ENCODE data around the gene DR1. TPM values are rescaled to one million over a fixed set of nuclear protein-coding genes. Genes with fewer than 3 reads are reported as not detected.

The DR1 gene
- total and polyA plus RNA-seq, 3 donors from 2014 or later = 56.0 to 133 (median 62.1) TPM

GRCh38 chr1:93354749-93355148, 9.0 kb downstream of the DR1 start:
- TF ChIP-seq, protein P1, sequence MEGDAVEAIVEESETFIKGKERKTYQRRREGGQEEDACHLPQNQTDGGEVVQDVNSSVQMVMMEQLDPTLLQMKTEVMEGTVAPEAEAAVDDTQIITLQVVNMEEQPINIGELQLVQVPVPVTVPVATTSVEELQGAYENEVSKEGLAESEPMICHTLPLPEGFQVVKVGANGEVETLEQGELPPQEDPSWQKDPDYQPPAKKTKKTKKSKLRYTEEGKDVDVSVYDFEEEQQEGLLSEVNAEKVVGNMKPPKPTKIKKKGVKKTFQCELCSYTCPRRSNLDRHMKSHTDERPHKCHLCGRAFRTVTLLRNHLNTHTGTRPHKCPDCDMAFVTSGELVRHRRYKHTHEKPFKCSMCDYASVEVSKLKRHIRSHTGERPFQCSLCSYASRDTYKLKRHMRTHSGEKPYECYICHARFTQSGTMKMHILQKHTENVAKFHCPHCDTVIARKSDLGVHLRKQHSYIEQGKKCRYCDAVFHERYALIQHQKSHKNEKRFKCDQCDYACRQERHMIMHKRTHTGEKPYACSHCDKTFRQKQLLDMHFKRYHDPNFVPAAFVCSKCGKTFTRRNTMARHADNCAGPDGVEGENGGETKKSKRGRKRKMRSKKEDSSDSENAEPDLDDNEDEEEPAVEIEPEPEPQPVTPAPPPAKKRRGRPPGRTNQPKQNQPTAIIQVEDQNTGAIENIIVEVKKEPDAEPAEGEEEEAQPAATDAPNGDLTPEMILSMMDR (IDR thresholded peaks at IDR 0.05) = no peak
- no peak for TF ChIP-seq POLR2A (IDR thresholded peaks at IDR 0.05)
- Histone ChIP-seq H3K4me1 (peaks cover 10% of the 10 kb centered on the region), H3K27me3 (no peaks in the 10 kb centered on the region), H3K9me3 (no peaks in the 10 kb centered on the region), H3K36me3 (ENCODE audit: low read depth, missing control alignments) (no peaks in the 10 kb centered on the region), H3K4me3 (no peak overlapping the region), H3K27ac (no peak overlapping the region)
- intact Hi-C loops (cut with DNase I; ENCODE audit: low total_unique reads) = no loop called here
- no peak for DNase-seq
- 45 to 82% methylated on average over 2 of the region's 2 CpGs for WGBS, 2 donors

GRCh38 chr1:93357242-93357641, 11.5 kb downstream of the DR1 start:
- intact Hi-C loops (cut with DNase I; ENCODE audit: low total_unique reads) = no loop called here
- no peak for TF ChIP-seq POLR2A (IDR thresholded peaks at IDR 0.05)
- TF ChIP-seq, protein P1 (IDR thresholded peaks at IDR 0.05) = no peak
- no peaks in the 10 kb centered on the region for H3K36me3 ChIP-seq (ENCODE audit: low read depth, missing control alignments)
- no peaks in the 10 kb centered on the region for H3K9me3 ChIP-seq
- WGBS, 2 donors = 96 to 97% methylated on average over 2 of the region's 2 CpGs
- H3K27me3 ChIP-seq = no peaks in the 10 kb centered on the region
- DNase-seq = no peak
- H3K27ac ChIP-seq = no peak overlapping the region
- H3K4me3 ChIP-seq = no peak overlapping the region
- H3K4me1 ChIP-seq = peaks cover 10% of the 10 kb centered on the region

DNA sequence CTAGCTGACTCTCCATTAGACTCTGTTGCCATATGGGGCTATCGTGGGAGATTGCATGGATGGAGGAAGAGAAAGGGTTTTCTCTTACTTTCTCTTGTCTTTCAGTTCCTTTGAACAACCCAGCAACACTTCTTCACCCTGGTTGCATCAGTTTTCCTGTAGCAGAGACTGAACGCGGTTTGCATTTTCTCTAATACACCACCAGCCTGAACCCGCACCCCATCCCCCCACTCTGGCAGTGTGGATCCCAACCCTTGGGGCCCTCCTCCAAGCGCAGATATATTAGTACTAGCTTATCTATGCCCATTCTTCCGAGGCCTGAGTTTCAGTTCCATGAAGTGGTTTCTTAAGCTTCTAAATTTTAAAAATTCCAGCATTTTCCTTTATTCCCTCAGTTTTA, 12.6 kb downstream of the DR1 start:
- Histone ChIP-seq H3K4me3 (no peak overlapping the region), H3K36me3 (ENCODE audit: low read depth, missing control alignments) (no peaks in the 10 kb centered on the region), H3K27me3 (no peaks in the 10 kb centered on the region), H3K27ac (no peak overlapping the region), H3K4me1 (peaks cover 10% of the 10 kb centered on the region), H3K9me3 (no peaks in the 10 kb centered on the region)
- intact Hi-C loops (cut with DNase I; ENCODE audit: low total_unique reads) = no loop called here
- 80 to 91% methylated on average over 6 of the region's 6 CpGs for WGBS, 2 donors
- TF ChIP-seq, protein P1 (IDR thresholded peaks at IDR 0.05) = no peak
- TF ChIP-seq POLR2A (IDR thresholded peaks at IDR 0.05) = no peak
- no peak for DNase-seq

DNA sequence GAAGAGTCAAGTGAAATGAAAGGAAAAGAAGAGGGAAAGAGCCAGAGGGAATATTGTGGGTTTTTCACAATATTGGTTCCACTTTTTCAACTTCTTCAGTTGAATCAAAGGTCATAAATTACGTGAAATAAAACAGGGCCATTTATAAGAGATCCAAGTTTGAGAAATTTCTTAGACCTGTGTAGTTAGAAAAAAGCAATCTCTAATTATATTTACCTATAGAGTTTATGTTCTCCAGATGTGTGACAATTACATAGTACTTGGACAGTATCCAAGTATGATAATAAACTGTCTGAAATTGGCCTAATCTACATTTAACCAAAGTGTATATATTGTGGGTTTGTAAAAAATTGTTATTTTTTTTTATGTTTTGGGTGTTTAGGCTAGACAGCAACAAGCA, 14.4 kb downstream of the DR1 start:
- no peaks in the 10 kb centered on the region for H3K27me3 ChIP-seq
- TF ChIP-seq POLR2A (IDR thresholded peaks at IDR 0.05) = no peak
- TF ChIP-seq, protein P1 (IDR thresholded peaks at IDR 0.05) = no peak
- intact Hi-C loops (cut with DNase I; ENCODE audit: low total_unique reads) = no loop called here
- H3K9me3 ChIP-seq = no peaks in the 10 kb centered on the region
- no peak for DNase-seq
- H3K4me3 ChIP-seq = no peak overlapping the region
- H3K27ac ChIP-seq = no peak overlapping the region
- no peaks in the 10 kb centered on the region for H3K36me3 ChIP-seq (ENCODE audit: low read depth, missing control alignments)
- no peaks in the 10 kb centered on the region for H3K4me1 ChIP-seq
- 86 to 97% methylated on average over 1 of the region's 1 CpG for WGBS, 2 donors

GRCh38 chr1:93362237-93362636, 16.5 kb downstream of the DR1 start:
- TF ChIP-seq POLR2A (IDR thresholded peaks at IDR 0.05) = no peak
- TF ChIP-seq, protein P1 (IDR thresholded peaks at IDR 0.05) = no peak
- WGBS, 2 donors = 85 to 88% methylated on average over 3 of the region's 3 CpGs
- no peak overlapping the region for H3K4me3 ChIP-seq
- no peaks in the 10 kb centered on the region for H3K27me3 ChIP-seq
- DNase-seq = no peak
- H3K27ac ChIP-seq = no peak overlapping the region
- H3K9me3 ChIP-seq = no peaks in the 10 kb centered on the region
- intact Hi-C loops (cut with DNase I; ENCODE audit: low total_unique reads) = no loop called here
- no peaks in the 10 kb centered on the region for H3K36me3 ChIP-seq (ENCODE audit: low read depth, missing control alignments)
- no peaks in the 10 kb centered on the region for H3K4me1 ChIP-seq

Measured in testis (tissue), 3 donors.